A549 (cell line): ENCODE results near the gene SCARB2. TPM values are rescaled to one million over a fixed set of nuclear protein-coding genes. Genes with fewer than 3 reads are reported as not detected.
A peak's percentile ranks its signal among the peaks of the same experiment; 100 is the strongest.

Source experiments
- ATAC-seq, 2 experiments: fragments of 200-7000 bp in 1 of 2; fragments of >200 bp in 1 of 2; cut with Nextera tagmentation in 1 of 2; cut with Tn5 transposase in 1 of 2; 3 replicates each; pipeline versions ENCODE4 v1.8.0 to v1.9.1; 2018 to 2020; ENCODE audit warnings: mild to moderate bottlenecking in 1 of 2, moderate library complexity in 1 of 2
- CTCF ChIA-PET: fragments of 300-600 bp; sonication (Branson Sonifier 250); formaldehyde crosslinking; extraction: SDS; loops from one replicate; lab custom pipeline; 2021; ENCODE audit warnings: antibody characterized with exemption, inconsistent platforms; lab: Yijun Ruan, JAX
- POLR2A ChIA-PET: fragments of 350-600 bp; formaldehyde crosslinking; extraction: SDS; loops from one replicate; lab custom pipeline; 2021; ENCODE audit warnings: antibody characterized with exemption, inconsistent platforms; lab: Yijun Ruan, JAX
- DNase-seq, 2 experiments: peaks; one replicate each; pipeline versions ENCODE4 v3.0.0 to v3.0.0-alpha.2; 2011 to 2016; ENCODE audit warnings: low read depth in 1 of 2, low spot score in 1 of 2
- FAIRE-seq: peaks from 2 replicates; lab custom pipeline; 2011; peaks lifted over from hg19 to GRCh38; lab: Jason Lieb, UNC
- H3K27ac ChIP-seq, 2 experiments: fragments of >200 bp; sonication (Bioruptor Twin); formaldehyde crosslinking; 3 replicates each; pipeline ENCODE4 v1.5.1; 2016 to 2017
- H3K4me1 ChIP-seq: fragments of >200 bp; sonication (Bioruptor Twin); formaldehyde crosslinking; 3 replicates; pipeline ENCODE4 v1.6.1; 2016
- H3K4me2 ChIP-seq: fragments of >200 bp; sonication (Bioruptor Twin); formaldehyde crosslinking; 3 replicates; pipeline ENCODE4 v1.6.1; 2016
- H3K4me3 ChIP-seq: fragments of >200 bp; sonication (Bioruptor Twin); formaldehyde crosslinking; 3 replicates; pipeline ENCODE4 v1.5.1; 2016
- H3K9me3 ChIP-seq: fragments of >200 bp; sonication (Bioruptor Twin); formaldehyde crosslinking; 3 replicates; pipeline ENCODE4 v1.6.1; 2016
- CBX8 ChIP-seq: fragments of 200-600 bp; sonication (generic); IDR thresholded peaks from 2 replicates; pipeline ENCODE4 v1.6.1; 2016
- CEBPB ChIP-seq, 2 experiments: fragments of >200 bp in 1 of 2; sonication (Bioruptor Twin) in 1 of 2; formaldehyde crosslinking in 1 of 2; IDR thresholded peaks; 2 replicates each; pipeline ENCODE4 v1.6.1; 2012 to 2016
- CHD2 ChIP-seq: fragments of 150-350 bp; IDR thresholded peaks from 2 replicates; pipeline ENCODE4 v1.6.1; 2014; ENCODE audit warnings: low read length; ENCODE audit not compliant: partially characterized antibody
- EHMT2 ChIP-seq: fragments of 200-600 bp; sonication (generic); IDR thresholded peaks from 2 replicates; pipeline ENCODE4 v1.6.1; 2016; ENCODE audit warnings: antibody characterized with exemption, low read depth, mild to moderate bottlenecking, moderate library complexity
- EP300 ChIP-seq, 2 experiments: fragments of >200 bp; sonication (Bioruptor Twin); formaldehyde crosslinking; IDR thresholded peaks; 2 replicates in 1 of 2; 3 replicates in 1 of 2; pipeline ENCODE4 v1.6.1; 2016 to 2017
- ESRRA ChIP-seq: fragments of 150-350 bp; IDR thresholded peaks from 2 replicates; pipeline ENCODE4 v1.6.1; 2014; ENCODE audit warnings: mild to moderate bottlenecking, low read length, borderline replicate concordance
- FOSB ChIP-seq: fragments of 250-450 bp; sonication (Bioruptor Pico); IDR thresholded peaks from 2 replicates; pipeline ENCODE4 v1.5.0; 2020; ENCODE audit warnings: mild to moderate bottlenecking, moderate library complexity
- FOSL2 ChIP-seq, 2 experiments: fragments of 450-650 bp in 1 of 2; fragments of >200 bp in 1 of 2; sonication (Bioruptor Twin) in 1 of 2; formaldehyde crosslinking; IDR thresholded peaks; 2 replicates each; pipeline versions ENCODE4 v1.5.0 to v1.6.1; 2016 to 2020; ENCODE audit warnings: mild to moderate bottlenecking in 1 of 2, moderate library complexity in 1 of 2
- FOXS1 ChIP-seq: fragments of 250-450 bp; sonication (Bioruptor Pico); IDR thresholded peaks from 2 replicates; pipeline ENCODE4 v1.5.0; 2020; ENCODE audit warnings: mild to moderate bottlenecking, moderate library complexity
- GATA3 ChIP-seq: IDR thresholded peaks from 2 replicates; pipeline ENCODE4 v1.6.1; 2012; ENCODE audit warnings: borderline replicate concordance
- HOXB5 ChIP-seq: fragments of 250-450 bp; sonication (Bioruptor Pico); IDR thresholded peaks from 2 replicates; pipeline ENCODE4 v1.5.0; 2020; ENCODE audit warnings: mild to moderate bottlenecking, moderate library complexity
- JUN ChIP-seq, 2 experiments: fragments of >200 bp; sonication (Bioruptor Twin); formaldehyde crosslinking; IDR thresholded peaks; 2 replicates in 1 of 2; 3 replicates in 1 of 2; pipeline ENCODE4 v1.6.1; 2016 to 2017
- JUNB ChIP-seq: fragments of >200 bp; sonication (Bioruptor Twin); formaldehyde crosslinking; IDR thresholded peaks from 2 replicates; pipeline ENCODE4 v1.6.1; 2016
- MAFK ChIP-seq: fragments of 450-650 bp; IDR thresholded peaks from 2 replicates; pipeline ENCODE4 v1.6.1; 2014; ENCODE audit not compliant: partially characterized antibody
- NFE2L2 ChIP-seq: fragments of 150-350 bp; conservative IDR thresholded peaks from 2 replicates; pipeline ENCODE4 v1.6.1; 2014; ENCODE audit warnings: low read length
- PBX3 ChIP-seq: IDR thresholded peaks from 2 replicates; pipeline ENCODE4 v1.6.1; 2012
- PHF8 ChIP-seq: fragments of 200-600 bp; sonication (generic); IDR thresholded peaks from 2 replicates; pipeline ENCODE4 v1.6.1; 2016; ENCODE audit warnings: low read depth, mild to moderate bottlenecking, antibody characterized with exemption, moderate library complexity, borderline replicate concordance
- POLR2A ChIP-seq: IDR thresholded peaks from 2 replicates; pipeline ENCODE4 v1.6.1; 2012; ENCODE audit warnings: mild to moderate bottlenecking, low read length
- POLR2AphosphoS2 ChIP-seq: conservative IDR thresholded peaks from 2 replicates; pipeline ENCODE4 v1.6.1; 2012; ENCODE audit warnings: low read length, improper control_type of control experiment, inconsistent platforms
- RARB ChIP-seq: fragments of 250-450 bp; sonication (Bioruptor Pico); IDR thresholded peaks from 2 replicates; pipeline ENCODE4 v1.8.0; 2021; ENCODE audit warnings: mild to moderate bottlenecking, moderate library complexity
- REST ChIP-seq: fragments of 200-600 bp; sonication (generic); IDR thresholded peaks from 2 replicates; pipeline ENCODE4 v1.6.1; 2016; ENCODE audit warnings: antibody characterized with exemption, mild to moderate bottlenecking, moderate library complexity
- RFX5 ChIP-seq: fragments of 450-650 bp; IDR thresholded peaks from 2 replicates; pipeline ENCODE4 v1.7.1; 2014; ENCODE audit warnings: antibody characterized with exemption, mild to moderate bottlenecking, moderate library complexity
- SREBF2 ChIP-seq: fragments of 450-650 bp; IDR thresholded peaks from 2 replicates; pipeline ENCODE4 v1.6.1; 2014; ENCODE audit warnings: mild to moderate bottlenecking, moderate library complexity
- TP53 ChIP-seq: fragments of 250-450 bp; sonication (Bioruptor Pico); IDR thresholded peaks from 2 replicates; pipeline ENCODE4 v1.5.0; 2021; ENCODE audit warnings: mild to moderate bottlenecking, moderate library complexity
- ZSCAN20 ChIP-seq: fragments of 250-450 bp; sonication (Bioruptor Pico); IDR thresholded peaks from 2 replicates; pipeline ENCODE4 v1.8.0; 2022; ENCODE audit warnings: mild to moderate bottlenecking, moderate library complexity
- WGBS: methylation state at CpG from one replicate; pipeline ENCODE4 v1.1.6; 2017; ENCODE audit errors: missing lambda C conversion rate; 5-methylcytosine and 5-hydroxymethylcytosine counted together
- polyA plus RNA-seq, 4 experiments: library from polyadenylated mRNA; depleted of rRNA in 3 of 4; stranded (reverse); fragments of >200 nt; fragmentation: RNase III in 1 of 4; extraction: RNeasy Plus Mini Kit Qiagen cat#74134 plus additional on column Dnase treatment in 1 of 4; gene quantifications; 2 replicates in 3 of 4; 3 replicates in 1 of 4; pipeline ENCODE4 v1.2.3, GENCODE V29; 2011 to 2017
- TF ChIP-seq, protein P1 (sequence below): IDR thresholded peaks from 2 replicates; pipeline ENCODE4 v1.6.1; 2012; ENCODE audit warnings: low read depth, borderline replicate concordance
- TF ChIP-seq, protein P2 (sequence below): fragments of >200 bp; sonication (Bioruptor Twin); formaldehyde crosslinking; IDR thresholded peaks from 3 replicates; pipeline ENCODE4 v1.6.1; 2016
- TF ChIP-seq, protein P3 (sequence below): fragments of 250-450 bp; sonication (Bioruptor Pico); IDR thresholded peaks from 2 replicates; pipeline ENCODE4 v1.5.0; 2021; ENCODE audit warnings: mild to moderate bottlenecking, moderate library complexity, borderline replicate concordance

SCARB2 gene
- polyA plus RNA-seq, 2 of the 4 experiments (the other 2 are of a cell fraction), result 47.2 to 65.4 TPM

GRCh38 chr4:76195326-76195725 is 18.3 kb downstream of the SCARB2 start:
- Histone ChIP-seq H3K9me3 (no peaks in the 10 kb centered on the region), H3K4me2 (no peak overlapping the region), H3K4me3 (no peak overlapping the region), H3K4me1 (peaks cover 35% of the 10 kb centered on the region), H3K27ac (peak overlapping the region in 1 of 2 experiments; percentile 77; a peak in 3 of 6 replicates)
- POLR2A ChIA-PET, result no interaction called here
- CTCF ChIA-PET, result no interaction called here
- FAIRE-seq (no peak), DNase-seq (no peak), ATAC-seq (no peak)
- 92% methylated on average over 3 of the region's 3 CpGs for WGBS
- no peak for TF ChIP-seq CHD2

- Histone ChIP-seq H3K4me2 (peak overlapping the region; percentile 39), H3K9me3 (no peaks in the 10 kb centered on the region), H3K4me3 (no peak overlapping the region), H3K4me1 (peaks cover 32% of the 10 kb centered on the region), H3K27ac (peak overlapping the region in 1 of 2 experiments; percentile 77; a peak in 3 of 6 replicates)
- CTCF ChIA-PET, result interaction anchor here (1.1 to 1.4 kb wide), 2 partner anchors 15 to 25 kb away, joined by 3 to 8 read pairs; no protein-coding TSS in a partner anchor
- no peak for FAIRE-seq
- WGBS, result 34% methylated on average over 2 of the region's 2 CpGs
- TF ChIP-seq RFX5 (no peak), POLR2A (no peak), MAFK (peak; percentile 54), JUN (IDR thresholded peaks at IDR 0.05) (no peak), PHF8 (no peak), GATA3 (no peak), JUNB (peak; percentile 56), REST (no peak), FOSL2 (IDR thresholded peaks at IDR 0.05) (peak; percentile 33; the same call in 1 of the 2 replicates), FOSL2 (CRISPR knock-in tag; IDR thresholded peaks at IDR 0.05) (peak; percentile 78), CHD2 (no peak), ZSCAN20 (CRISPR knock-in tag) (no peak), TP53 (CRISPR knock-in tag) (no peak), CEBPB (IDR thresholded peaks at IDR 0.05) (peak; percentile 64 to 66; a peak in 3 of 4 replicates), SREBF2 (no peak), ESRRA (no peak), HOXB5 (CRISPR knock-in tag) (no peak)
- TF ChIP-seq, protein P1, sequence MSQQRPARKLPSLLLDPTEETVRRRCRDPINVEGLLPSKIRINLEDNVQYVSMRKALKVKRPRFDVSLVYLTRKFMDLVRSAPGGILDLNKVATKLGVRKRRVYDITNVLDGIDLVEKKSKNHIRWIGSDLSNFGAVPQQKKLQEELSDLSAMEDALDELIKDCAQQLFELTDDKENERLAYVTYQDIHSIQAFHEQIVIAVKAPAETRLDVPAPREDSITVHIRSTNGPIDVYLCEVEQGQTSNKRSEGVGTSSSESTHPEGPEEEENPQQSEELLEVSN, result no peak
- POLR2A ChIA-PET, result no interaction called here
- peak; percentile 73 to 83; a peak in 5 of 6 replicates for ATAC-seq
- peak; percentile 26 to 37 for DNase-seq
Observed at GRCh38 chr4:76194325-76194724, 19.3 kb downstream of the SCARB2 start.

- DNase-seq (no peak), FAIRE-seq (no peak), ATAC-seq (no peak)
- peaks cover 16% of the 10 kb centered on the region for H3K4me1 ChIP-seq
- no peaks in the 10 kb centered on the region for H3K9me3 ChIP-seq
- CTCF ChIA-PET, result no interaction called here
- no peak overlapping the region for H3K4me3 ChIP-seq
- H3K4me2 ChIP-seq, result no peak overlapping the region
- WGBS, result 78% methylated on average over 2 of the region's 2 CpGs
- no peak overlapping the region for H3K27ac ChIP-seq
- POLR2A ChIA-PET, result no interaction called here
- no peak for TF ChIP-seq POLR2AphosphoS2
- TF ChIP-seq, protein P2, sequence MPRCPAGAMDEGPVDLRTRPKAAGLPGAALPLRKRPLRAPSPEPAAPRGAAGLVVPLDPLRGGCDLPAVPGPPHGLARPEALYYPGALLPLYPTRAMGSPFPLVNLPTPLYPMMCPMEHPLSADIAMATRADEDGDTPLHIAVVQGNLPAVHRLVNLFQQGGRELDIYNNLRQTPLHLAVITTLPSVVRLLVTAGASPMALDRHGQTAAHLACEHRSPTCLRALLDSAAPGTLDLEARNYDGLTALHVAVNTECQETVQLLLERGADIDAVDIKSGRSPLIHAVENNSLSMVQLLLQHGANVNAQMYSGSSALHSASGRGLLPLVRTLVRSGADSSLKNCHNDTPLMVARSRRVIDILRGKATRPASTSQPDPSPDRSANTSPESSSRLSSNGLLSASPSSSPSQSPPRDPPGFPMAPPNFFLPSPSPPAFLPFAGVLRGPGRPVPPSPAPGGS, result no peak
- TF ChIP-seq PHF8, result no peak
- no peak for TF ChIP-seq NFE2L2
- TF ChIP-seq CBX8, result no peak
- TF ChIP-seq EHMT2, result no peak
- TF ChIP-seq EP300 (IDR thresholded peaks at IDR 0.05), result no peak
- TF ChIP-seq FOXS1 (CRISPR knock-in tag), result no peak
- TF ChIP-seq PBX3, result no peak
- TF ChIP-seq CEBPB (IDR thresholded peaks at IDR 0.05), result no peak
- no peak for TF ChIP-seq RFX5
- TF ChIP-seq, protein P3, sequence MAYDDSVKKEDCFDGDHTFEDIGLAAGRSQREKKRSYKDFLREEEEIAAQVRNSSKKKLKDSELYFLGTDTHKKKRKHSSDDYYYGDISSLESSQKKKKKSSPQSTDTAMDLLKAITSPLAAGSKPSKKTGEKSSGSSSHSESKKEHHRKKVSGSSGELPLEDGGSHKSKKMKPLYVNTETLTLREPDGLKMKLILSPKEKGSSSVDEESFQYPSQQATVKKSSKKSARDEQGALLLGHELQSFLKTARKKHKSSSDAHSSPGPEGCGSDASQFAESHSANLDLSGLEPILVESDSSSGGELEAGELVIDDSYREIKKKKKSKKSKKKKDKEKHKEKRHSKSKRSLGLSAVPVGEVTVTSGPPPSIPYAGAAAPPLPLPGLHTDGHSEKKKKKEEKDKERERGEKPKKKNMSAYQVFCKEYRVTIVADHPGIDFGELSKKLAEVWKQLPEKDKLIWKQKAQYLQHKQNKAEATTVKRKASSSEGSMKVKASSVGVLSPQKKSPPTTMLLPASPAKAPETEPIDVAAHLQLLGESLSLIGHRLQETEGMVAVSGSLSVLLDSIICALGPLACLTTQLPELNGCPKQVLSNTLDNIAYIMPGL (CRISPR knock-in tag), result no peak
- TF ChIP-seq FOSB, result no peak
- no peak for TF ChIP-seq RARB (CRISPR knock-in tag)
Observed at GRCh38 chr4:76192236-76192635, 21.4 kb downstream of the SCARB2 start.
